ENCODE measurements around the gene SNTG2.

DNA sequence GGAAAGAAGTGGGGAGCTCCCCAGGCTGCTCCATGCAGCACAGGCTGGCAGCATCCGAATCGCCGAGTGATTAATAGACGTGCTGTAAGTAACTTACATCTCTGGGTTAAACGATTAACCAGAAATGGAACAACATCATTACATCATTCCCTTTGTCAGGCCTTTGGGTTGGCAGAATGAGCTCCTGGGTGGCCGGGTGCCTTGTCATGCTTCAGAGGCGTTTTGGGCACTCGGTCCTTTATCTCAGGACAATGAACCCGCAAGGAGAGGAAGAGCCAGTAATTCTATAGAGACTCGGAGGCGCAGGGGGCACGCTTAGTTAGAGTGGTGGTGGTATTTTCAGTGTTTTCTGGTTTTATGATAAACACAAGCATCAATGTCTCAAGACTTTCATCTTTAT, 315.7 kb downstream of the SNTG2 start:
- TF ChIP-seq, protein P1, sequence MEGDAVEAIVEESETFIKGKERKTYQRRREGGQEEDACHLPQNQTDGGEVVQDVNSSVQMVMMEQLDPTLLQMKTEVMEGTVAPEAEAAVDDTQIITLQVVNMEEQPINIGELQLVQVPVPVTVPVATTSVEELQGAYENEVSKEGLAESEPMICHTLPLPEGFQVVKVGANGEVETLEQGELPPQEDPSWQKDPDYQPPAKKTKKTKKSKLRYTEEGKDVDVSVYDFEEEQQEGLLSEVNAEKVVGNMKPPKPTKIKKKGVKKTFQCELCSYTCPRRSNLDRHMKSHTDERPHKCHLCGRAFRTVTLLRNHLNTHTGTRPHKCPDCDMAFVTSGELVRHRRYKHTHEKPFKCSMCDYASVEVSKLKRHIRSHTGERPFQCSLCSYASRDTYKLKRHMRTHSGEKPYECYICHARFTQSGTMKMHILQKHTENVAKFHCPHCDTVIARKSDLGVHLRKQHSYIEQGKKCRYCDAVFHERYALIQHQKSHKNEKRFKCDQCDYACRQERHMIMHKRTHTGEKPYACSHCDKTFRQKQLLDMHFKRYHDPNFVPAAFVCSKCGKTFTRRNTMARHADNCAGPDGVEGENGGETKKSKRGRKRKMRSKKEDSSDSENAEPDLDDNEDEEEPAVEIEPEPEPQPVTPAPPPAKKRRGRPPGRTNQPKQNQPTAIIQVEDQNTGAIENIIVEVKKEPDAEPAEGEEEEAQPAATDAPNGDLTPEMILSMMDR (IDR thresholded peaks at IDR 0.05; ENCODE audit: extremely low read depth in 1 of 2, insufficient read depth in 1 of 2, low read depth in 1 of 2, low read length in 2 of 2) = no peak
- TF ChIP-seq POLR2AphosphoS5 (IDR thresholded peaks at IDR 0.05; ENCODE audit: insufficient read depth, low read depth, low read length) (no peak), POLR2A (IDR thresholded peaks at IDR 0.05; ENCODE audit: low read depth, low read length) (no peak), EZH2 (IDR thresholded peaks at IDR 0.05; ENCODE audit: borderline replicate concordance, low read depth, low read length, severe bottlenecking) (no peak), GATA2 (IDR thresholded peaks at IDR 0.05; ENCODE audit: insufficient read depth, insufficient read length, low read depth, low read length) (no peak), MYC (IDR thresholded peaks at IDR 0.05; ENCODE audit: low read depth, low read length) (no peak), JUN (IDR thresholded peaks at IDR 0.05; ENCODE audit: borderline replicate concordance, insufficient read depth, insufficient read length, low read depth) (no peak)
- TF ChIP-seq, protein P2, sequence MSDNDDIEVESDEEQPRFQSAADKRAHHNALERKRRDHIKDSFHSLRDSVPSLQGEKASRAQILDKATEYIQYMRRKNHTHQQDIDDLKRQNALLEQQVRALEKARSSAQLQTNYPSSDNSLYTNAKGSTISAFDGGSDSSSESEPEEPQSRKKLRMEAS (IDR thresholded peaks at IDR 0.05; ENCODE audit: insufficient read depth, insufficient read length) = no peak
